ENCODE measurements around the gene TIFAB. TPM values are rescaled to one million over a fixed set of nuclear protein-coding genes. Genes with fewer than 3 reads are reported as not detected.

The TIFAB gene
- total RNA-seq, 1 donor from 2014 or later = not detected

- no peak for TF ChIP-seq CTCF (IDR thresholded peaks at IDR 0.05; ENCODE audit: unreplicated experiment)
- no peaks in the 10 kb centered on the region for H3K36me3 Mint-ChIP-seq (ENCODE audit: insufficient read depth)
- no peak overlapping the region for H3K4me3 Mint-ChIP-seq (ENCODE audit: low read depth)
- no peak for DNase-seq (ENCODE audit: low spot score, unreplicated experiment)
- H3K9me3 Mint-ChIP-seq (ENCODE audit: low read depth) = no peaks in the 10 kb centered on the region
- peaks cover 7% of the 10 kb centered on the region for H3K4me1 Mint-ChIP-seq (ENCODE audit: low read depth)
- H3K27me3 Mint-ChIP-seq = peaks cover 71% of the 10 kb centered on the region
- H3K27ac Mint-ChIP-seq = no peak overlapping the region
Measured at GRCh38 chr5:135481387-135481786, 29.2 kb upstream of the TIFAB start.

DNA sequence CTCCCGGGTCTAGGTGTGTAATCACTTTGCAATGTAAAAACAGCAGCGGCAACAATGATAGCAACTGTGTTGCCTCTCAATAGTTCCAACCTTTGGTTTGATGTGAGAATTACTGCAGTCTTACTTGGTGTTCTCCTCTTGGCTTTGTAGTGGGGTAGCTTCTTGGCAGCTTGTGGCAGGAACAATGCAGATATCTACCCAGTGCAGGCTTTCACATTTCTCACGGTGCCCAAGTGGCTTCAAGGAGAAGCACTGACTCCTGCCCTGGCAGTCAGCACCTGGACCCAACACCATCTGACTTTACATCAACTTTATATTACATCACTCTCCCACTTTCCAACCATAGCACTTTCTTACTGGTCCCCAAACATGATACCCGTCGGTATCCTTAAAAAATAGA is 28.4 kb upstream of the TIFAB start:
- TF ChIP-seq CTCF (IDR thresholded peaks at IDR 0.05; ENCODE audit: unreplicated experiment) = no peak
- no peak for DNase-seq (ENCODE audit: low spot score, unreplicated experiment)
- Mint-ChIP-seq H3K9me3 (ENCODE audit: low read depth) (no peaks in the 10 kb centered on the region), H3K27me3 (peaks cover 66% of the 10 kb centered on the region), H3K4me3 (ENCODE audit: low read depth) (no peak overlapping the region), H3K27ac (no peak overlapping the region), H3K4me1 (ENCODE audit: low read depth) (peaks cover 7% of the 10 kb centered on the region), H3K36me3 (ENCODE audit: insufficient read depth) (no peaks in the 10 kb centered on the region)

DNA sequence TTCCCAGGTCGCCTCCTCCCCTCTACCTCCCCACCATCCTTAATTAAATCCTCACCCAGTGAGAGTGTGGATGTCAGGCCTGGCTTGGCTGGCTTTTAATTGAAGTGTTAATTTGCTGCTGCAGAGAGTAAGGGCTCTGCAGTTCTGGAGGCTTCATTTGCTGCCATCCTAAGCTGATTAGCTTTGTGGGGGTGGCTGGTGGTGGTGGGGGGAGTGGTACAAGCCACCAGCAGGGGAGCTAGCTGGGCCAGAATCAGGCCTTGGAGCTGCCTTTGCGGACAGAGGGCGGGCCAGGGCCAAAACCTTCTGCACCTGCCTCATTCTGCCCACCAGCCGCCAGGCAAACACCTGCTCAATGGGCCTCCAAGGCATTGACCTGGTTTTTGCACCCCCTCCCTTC is 26.8 kb upstream of the TIFAB start:
- Mint-ChIP-seq H3K27me3 (peaks cover 68% of the 10 kb centered on the region), H3K36me3 (ENCODE audit: insufficient read depth) (no peaks in the 10 kb centered on the region), H3K27ac (no peak overlapping the region), H3K4me3 (ENCODE audit: low read depth) (no peak overlapping the region), H3K9me3 (ENCODE audit: low read depth) (no peaks in the 10 kb centered on the region), H3K4me1 (ENCODE audit: low read depth) (peaks cover 7% of the 10 kb centered on the region)
- no peak for TF ChIP-seq CTCF (IDR thresholded peaks at IDR 0.05; ENCODE audit: unreplicated experiment)
- DNase-seq (ENCODE audit: low spot score, unreplicated experiment) = no peak

DNA sequence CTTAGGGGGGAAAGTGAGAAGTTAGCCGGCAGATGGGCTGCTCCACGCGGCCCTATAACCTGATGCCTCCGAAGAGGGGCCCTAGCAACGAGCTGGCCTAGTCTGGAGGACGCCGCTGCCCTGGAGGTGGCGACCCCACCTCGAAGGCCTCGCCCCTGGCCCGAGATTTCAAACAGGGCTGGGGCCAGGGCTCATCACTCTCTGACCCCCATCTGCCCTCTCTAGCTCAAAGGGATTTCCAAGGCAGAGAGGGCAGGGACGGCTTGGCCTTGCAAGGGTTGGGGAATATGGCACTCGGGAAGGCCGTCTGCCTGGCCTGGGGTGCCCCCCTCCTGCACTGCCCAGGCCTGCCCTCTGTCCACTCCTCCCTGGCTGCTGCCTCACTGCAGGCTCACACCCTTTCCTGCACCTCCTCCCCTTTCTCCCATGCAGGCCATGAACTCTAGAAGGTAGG is 25.5 kb upstream of the TIFAB start:
- no peak overlapping the region for H3K4me3 Mint-ChIP-seq (ENCODE audit: low read depth)
- H3K4me1 Mint-ChIP-seq (ENCODE audit: low read depth) = peaks cover 7% of the 10 kb centered on the region
- peaks cover 64% of the 10 kb centered on the region for H3K27me3 Mint-ChIP-seq
- TF ChIP-seq CTCF (IDR thresholded peaks at IDR 0.05; ENCODE audit: unreplicated experiment) = no peak
- no peak for DNase-seq (ENCODE audit: low spot score, unreplicated experiment)
- no peak overlapping the region for H3K27ac Mint-ChIP-seq
- H3K36me3 Mint-ChIP-seq (ENCODE audit: insufficient read depth) = no peaks in the 10 kb centered on the region
- H3K9me3 Mint-ChIP-seq (ENCODE audit: low read depth) = no peaks in the 10 kb centered on the region

GRCh38 chr5:135476615-135477581 is 24.7 kb upstream of the TIFAB start:
- TF ChIP-seq CTCF (IDR thresholded peaks at IDR 0.05; ENCODE audit: unreplicated experiment) = no peak
- no peaks in the 10 kb centered on the region for H3K9me3 Mint-ChIP-seq (ENCODE audit: low read depth)
- H3K27ac Mint-ChIP-seq = no peak overlapping the region
- DNase-seq (ENCODE audit: low spot score, unreplicated experiment) = no peak
- H3K36me3 Mint-ChIP-seq (ENCODE audit: insufficient read depth) = no peaks in the 10 kb centered on the region
- peaks cover 69% of the 10 kb centered on the region for H3K27me3 Mint-ChIP-seq
- peaks cover 7% of the 10 kb centered on the region for H3K4me1 Mint-ChIP-seq (ENCODE audit: low read depth)
- no peak overlapping the region for H3K4me3 Mint-ChIP-seq (ENCODE audit: low read depth)
